Measurements from ENCODE around the gene FSIP2. TPM values are rescaled to one million over a fixed set of nuclear protein-coding genes. Genes with fewer than 3 reads are reported as not detected.

The FSIP2 gene
- total and polyA plus RNA-seq, 10 of the 15 experiments (the other 5 are each of a cell fraction or from before 2014, with no cell fraction given): 0.03 to 1.3 (median 0.13) TPM

DNA sequence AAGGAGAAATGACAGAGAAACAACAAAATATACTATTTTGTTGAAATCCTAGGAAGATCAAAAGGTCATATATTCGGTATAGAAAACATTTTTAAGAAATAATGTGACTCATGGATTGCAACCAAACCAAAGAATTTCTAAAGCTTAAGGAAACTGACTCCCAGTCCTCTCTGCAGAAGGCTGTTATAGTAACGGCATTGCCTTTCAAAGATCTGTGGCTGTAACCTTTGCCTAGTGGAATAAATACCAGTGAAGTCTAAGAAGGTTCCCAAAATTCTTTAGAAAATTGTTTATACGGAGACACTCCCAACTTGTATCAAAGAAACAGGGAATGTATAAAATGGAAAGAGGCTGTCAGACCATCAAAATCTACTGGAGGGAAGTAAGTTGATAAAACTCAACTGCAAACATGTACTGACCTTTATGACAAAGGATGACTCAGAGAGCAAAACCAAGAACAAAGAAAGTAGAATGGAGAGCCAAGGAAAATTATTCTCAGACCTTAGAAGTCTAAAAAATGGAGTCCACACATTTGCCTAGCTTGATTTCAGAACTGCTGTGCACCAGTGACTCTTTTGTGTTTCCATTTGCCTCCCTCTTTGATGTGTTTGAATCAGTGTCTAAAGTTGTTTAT is 48.6 kb upstream of the FSIP2 start:
- ChIA-PET RAD21 (ENCODE audit: unreplicated experiment) (no interaction called here), SMC1A (ENCODE audit: uncharacterized antibody, unreplicated experiment) (interaction anchor here (0.7 kb wide), 1 partner anchor 28 kb away, joined by 3 read pairs; no protein-coding TSS in a partner anchor), POLR2A (no interaction called here), CTCF (interaction anchor here (1.2 kb wide), 1 partner anchor 11 kb away, joined by 3 read pairs; no protein-coding TSS in a partner anchor)
- H3K27ac ChIP-seq (ENCODE audit: control insufficient read depth, insufficient read depth): no peak overlapping the region
- 15% methylated on average over 3 of the region's 3 CpGs for WGBS (ENCODE audit: insufficient coverage, insufficient replicate concordance, low lambda C conversion rate, missing lambda C conversion rate)
- no peak for FAIRE-seq
- no peaks in the 10 kb centered on the region for H3K9me3 ChIP-seq (replicated peaks; ENCODE audit: control insufficient read depth, insufficient read depth, low read length)
- intact Hi-C loops (cut with micrococcal nuclease; ENCODE audit: unreplicated experiment): no loop called here
- H3K36me3 ChIP-seq (ENCODE audit: control insufficient read depth in 2 of 2, insufficient read depth in 2 of 2, low read length in 1 of 2): no peaks in the 10 kb centered on the region
- ATAC-seq: no peak
- TF ChIP-seq TCF7 (IDR thresholded peaks at IDR 0.05; ENCODE audit: borderline replicate concordance): no peak
- no peak for TF ChIP-seq SUZ12 (IDR thresholded peaks at IDR 0.05; ENCODE audit: unreplicated experiment)
- no peaks in the 10 kb centered on the region for H3K27me3 ChIP-seq (replicated peaks in 1 of 2; ENCODE audit: control insufficient read depth in 2 of 2, insufficient read depth in 2 of 2, low read length in 1 of 2)
- H3K4me1 ChIP-seq (ENCODE audit: control insufficient read depth, insufficient read depth, low read length): no peaks in the 10 kb centered on the region
- no peak overlapping the region for H3K9ac ChIP-seq (ENCODE audit: control insufficient read depth, insufficient read depth, low read length)
- no TSS peak for BruUV-seq (replicated peaks)
- H3K4me2 ChIP-seq (ENCODE audit: control insufficient read depth, insufficient read depth): no peak overlapping the region
- H3K79me2 ChIP-seq (ENCODE audit: control insufficient read depth, insufficient read depth, low read length): no peaks in the 10 kb centered on the region
- no peak for DNase-seq (ENCODE audit: low read depth, low spot score)
- no peak overlapping the region for H3K4me3 ChIP-seq
- no peaks in the 10 kb centered on the region for H4K20me1 ChIP-seq (ENCODE audit: control insufficient read depth, insufficient read depth)
- H2AFZ ChIP-seq (ENCODE audit: control insufficient read depth, low read depth, low read length): no peak overlapping the region
- in situ Hi-C loops (cut with MboI): no loop called here

DNA sequence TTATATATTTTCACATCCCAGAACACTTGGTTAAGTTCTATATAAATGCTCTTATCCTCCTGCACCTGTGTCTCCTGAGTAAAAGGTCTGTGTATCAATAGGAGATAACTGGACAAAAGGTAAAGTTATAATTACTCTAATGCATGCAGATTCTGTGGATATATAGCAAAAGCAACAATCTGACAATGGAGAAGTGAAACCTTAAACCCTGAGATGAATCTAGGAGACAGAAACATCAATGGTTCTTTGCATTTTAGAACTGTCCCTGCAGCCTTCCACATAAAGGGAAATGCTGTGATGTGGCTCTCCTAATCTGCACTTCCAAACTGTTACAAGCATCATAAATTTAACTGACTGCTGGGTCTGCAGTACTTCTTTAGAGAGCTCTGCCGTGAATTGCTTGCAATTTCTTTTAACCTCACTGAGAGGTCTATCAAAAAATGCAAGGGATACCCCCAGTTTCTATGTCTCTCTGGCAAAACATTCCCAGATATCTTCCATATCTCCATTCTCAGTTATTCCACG is 42.8 kb upstream of the FSIP2 start:
- Histone ChIP-seq H3K4me1 (ENCODE audit: control insufficient read depth, insufficient read depth, low read length) (no peaks in the 10 kb centered on the region), H3K4me3 (no peak overlapping the region), H3K36me3 (ENCODE audit: control insufficient read depth in 2 of 2, insufficient read depth in 2 of 2, low read length in 1 of 2) (no peaks in the 10 kb centered on the region), H3K9ac (ENCODE audit: control insufficient read depth, insufficient read depth, low read length) (no peak overlapping the region), H3K27ac (ENCODE audit: control insufficient read depth, insufficient read depth) (no peak overlapping the region), H2AFZ (ENCODE audit: control insufficient read depth, low read depth, low read length) (no peak overlapping the region), H4K20me1 (ENCODE audit: control insufficient read depth, insufficient read depth) (no peaks in the 10 kb centered on the region), H3K4me2 (ENCODE audit: control insufficient read depth, insufficient read depth) (no peak overlapping the region), H3K27me3 (replicated peaks in 1 of 2; ENCODE audit: control insufficient read depth in 2 of 2, insufficient read depth in 2 of 2, low read length in 1 of 2) (no peaks in the 10 kb centered on the region), H3K9me3 (replicated peaks; ENCODE audit: control insufficient read depth, insufficient read depth, low read length) (no peaks in the 10 kb centered on the region), H3K79me2 (ENCODE audit: control insufficient read depth, insufficient read depth, low read length) (no peaks in the 10 kb centered on the region)
- ATAC-seq (0 out of 3 replicates have a peak, but pooled peaks have one; percentile 38), DNase-seq (ENCODE audit: low read depth, low spot score) (no peak), FAIRE-seq (no peak)
- no TSS peak for BruUV-seq (replicated peaks)
- 3% methylated on average over 2 of the region's 2 CpGs for WGBS (ENCODE audit: insufficient coverage, insufficient replicate concordance, low lambda C conversion rate, missing lambda C conversion rate)
- in situ Hi-C loops (cut with MboI): no loop called here
- ChIA-PET CTCF (no interaction called here), POLR2A (no interaction called here), SMC1A (ENCODE audit: uncharacterized antibody, unreplicated experiment) (no interaction called here), RAD21 (ENCODE audit: unreplicated experiment) (no interaction called here)
- no peak for TF ChIP-seq MYC (IDR thresholded peaks at IDR 0.05; ENCODE audit: insufficient read depth, insufficient read length, insufficient replicate concordance, low read length, severe bottlenecking)
- TF ChIP-seq SPI1 (IDR thresholded peaks at IDR 0.05; ENCODE audit: borderline replicate concordance, insufficient read depth, low read depth, low read length): peak; percentile 49; the same call in 1 of the 2 replicates
- intact Hi-C loops (cut with micrococcal nuclease; ENCODE audit: unreplicated experiment): no loop called here
